ENCODE measurements around the gene TDRD3.

GRCh38 chr13:60562096-60562780, 165.2 kb downstream of the TDRD3 start:
- TF ChIP-seq CTCF (IDR thresholded peaks at IDR 0.05) (no peak), POLR2A (IDR thresholded peaks at IDR 0.05) (no peak)

Data from esophagus squamous epithelium (tissue), 4 donors.